HG02981 (cell line): ENCODE data around the gene IKZF1.
"Not testable (repeated sequence)": the region's sequence is repeated elsewhere in the genome, so short reads cannot be mapped to it uniquely, and the experiment has no call there.

Source experiments
- ATAC-seq: cut with Tn5 transposase; IDR thresholded peaks from one replicate; pipeline ENCODE4 v1.9.1; 2021; ENCODE audit warnings: mild to moderate bottlenecking, moderate library complexity; ENCODE audit not compliant: unreplicated experiment

Gene IKZF1

GRCh38 chr7:50332241-50333165 lies 28.0 kb downstream of the IKZF1 start:
- no peak for ATAC-seq

- no peak for ATAC-seq
Measured at GRCh38 chr7:50333221-50333651, 28.7 kb downstream of the IKZF1 start.

GRCh38 chr7:50334341-50334994 lies 30.0 kb downstream of the IKZF1 start:
- no peak for ATAC-seq

GRCh38 chr7:50335230-50335794 lies 30.8 kb downstream of the IKZF1 start:
- ATAC-seq: no peak

- no peak for ATAC-seq
Measured at GRCh38 chr7:50335795-50336754, 31.6 kb downstream of the IKZF1 start.

GRCh38 chr7:50336894-50337703 lies 32.6 kb downstream of the IKZF1 start:
- no peak for ATAC-seq

GRCh38 chr7:50339472-50339871 lies 35.0 kb downstream of the IKZF1 start:
- not testable (repeated sequence) for ATAC-seq

GRCh38 chr7:50339990-50340500 lies 35.5 kb downstream of the IKZF1 start:
- no peak for ATAC-seq

GRCh38 chr7:50341724-50342123 lies 37.2 kb downstream of the IKZF1 start:
- ATAC-seq: no peak

GRCh38 chr7:50342616-50343114 lies 38.1 kb downstream of the IKZF1 start:
- no peak for ATAC-seq

GRCh38 chr7:50346545-50347497 lies 42.3 kb downstream of the IKZF1 start:
- ATAC-seq: no peak

GRCh38 chr7:50347693-50348092 lies 43.2 kb downstream of the IKZF1 start:
- no peak for ATAC-seq

- no peak for ATAC-seq
Measured at GRCh38 chr7:50348469-50349162, 44.1 kb downstream of the IKZF1 start.

GRCh38 chr7:50349399-50349798 lies 44.9 kb downstream of the IKZF1 start:
- ATAC-seq: no peak

GRCh38 chr7:50349963-50350944 lies 45.7 kb downstream of the IKZF1 start:
- peak; percentile 76 for ATAC-seq

- no peak for ATAC-seq
Measured at GRCh38 chr7:50351267-50351666, 46.8 kb downstream of the IKZF1 start.
